Lower leg skin (tissue), 4 donors: ENCODE measurements around the gene TOP1. TPM values are rescaled to one million over a fixed set of nuclear protein-coding genes. Genes with fewer than 3 reads are reported as not detected.

Source experiments
- DNase-seq, 2 donors: peaks; one replicate each; pipeline ENCODE4 v3.0.0-alpha.2; 2019; ENCODE audit warnings: low spot score in 2 of 2
- H3K4me3 ChIP-seq: fragments of 200-600 bp; sonication (generic); 2 replicates; pipeline ENCODE4 v1.5.1; 2017; ENCODE audit warnings: mild to moderate bottlenecking, low read depth; ENCODE audit not compliant: poor library complexity, severe bottlenecking
- CTCF ChIP-seq, 3 donors: fragments of 450-650 bp; IDR thresholded peaks; one replicate each; pipeline ENCODE4 v1.5.1; 2016; ENCODE audit warnings: antibody characterized with exemption in 3 of 3, mild to moderate bottlenecking in 3 of 3, moderate library complexity in 2 of 3
- POLR2A ChIP-seq, 2 donors: fragments of 450-650 bp; IDR thresholded peaks; one replicate each; pipeline ENCODE4 v1.6.1; 2016 to 2017; ENCODE audit warnings: antibody characterized with exemption in 2 of 2, mild to moderate bottlenecking in 1 of 2, moderate library complexity in 1 of 2
- WGBS, 2 donors: methylation state at CpG; one replicate each; pipeline ENCODE4 v1.1.5; 2018; 5-methylcytosine and 5-hydroxymethylcytosine counted together
- intact Hi-C: fragments of 100-400 bp; cut with DNase I; formaldehyde crosslinking; loops from one replicate; pipeline ENCODE4 v1.15.0; 2023; ENCODE audit warnings: low total_unique reads
- total RNA-seq, 4 donors: library from RNA; depleted of rRNA; stranded (reverse); fragments of >200 nt; gene quantifications; one replicate each; pipeline ENCODE4 v1.1.0, GENCODE V29; 2016

The TOP1 gene
- total RNA-seq, 4 donors from 2014 or later: 29.8 to 37.1 (median 31.9) TPM

- no peak for DNase-seq
- intact Hi-C loops: loop anchor here (5.0 kb wide), 1 partner anchor 102 kb away; no protein-coding TSS in a partner anchor
- H3K4me3 ChIP-seq: no peak overlapping the region
- no peak for TF ChIP-seq POLR2A (IDR thresholded peaks at IDR 0.05)
- no peak for TF ChIP-seq CTCF (IDR thresholded peaks at IDR 0.05)
- WGBS, 2 donors: 95 to 98% methylated on average over 2 of the region's 2 CpGs
Observed at GRCh38 chr20:41094353-41095055, 65.9 kb downstream of the TOP1 start.

DNA sequence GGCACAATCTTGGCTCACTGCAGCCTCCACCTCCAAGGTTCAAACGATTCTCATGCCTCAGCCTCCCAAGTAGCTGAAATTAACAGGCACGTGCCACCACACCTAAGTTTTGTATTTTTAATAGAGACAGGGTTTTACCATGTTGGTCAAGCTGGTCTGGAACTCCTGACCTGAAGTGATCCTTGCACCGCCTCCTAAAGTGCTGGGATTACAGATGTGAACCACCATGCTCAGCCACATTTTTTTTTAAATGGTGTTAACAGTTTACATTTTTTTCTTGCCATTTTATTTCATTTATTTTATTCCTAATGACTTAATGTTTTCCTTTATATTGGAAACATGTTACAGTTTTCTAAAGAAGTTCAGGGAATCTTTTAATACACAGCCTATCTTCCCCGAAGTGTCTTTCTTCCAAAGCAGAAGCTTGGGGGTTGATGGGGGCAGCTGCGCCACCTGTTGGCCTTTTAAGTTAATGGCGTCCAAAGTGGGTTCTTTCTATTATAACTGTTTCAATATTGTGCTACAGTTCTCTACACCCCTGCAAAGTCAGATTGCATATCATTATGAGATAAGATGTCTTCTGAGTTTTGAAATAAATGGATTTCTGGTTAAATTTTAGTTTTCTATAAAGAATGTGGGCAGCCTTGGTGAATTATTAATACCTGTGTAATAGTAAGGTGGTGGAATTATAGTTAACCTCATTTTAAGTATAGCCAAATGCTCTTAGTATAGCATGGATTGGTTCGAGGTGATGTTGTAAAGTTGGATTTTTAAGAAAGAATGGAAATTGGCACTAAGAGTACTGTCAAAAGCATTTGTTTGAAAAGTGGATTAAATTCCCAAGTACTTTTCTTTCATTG, 66.7 kb downstream of the TOP1 start:
- 46 to 49% methylated on average over 7 of the region's 7 CpGs for WGBS, 2 donors
- no peak for TF ChIP-seq POLR2A (IDR thresholded peaks at IDR 0.05)
- TF ChIP-seq CTCF (IDR thresholded peaks at IDR 0.05): peak in 1 of 3 donors; percentile 53
- intact Hi-C loops: no loop called here
- H3K4me3 ChIP-seq: no peak overlapping the region
- peak in 1 of 2 donors; percentile 90 for DNase-seq

GRCh38 chr20:41098703-41099250, 70.2 kb downstream of the TOP1 start:
- WGBS, 2 donors: 79% methylated on average over 4 of the region's 4 CpGs
- no peak for TF ChIP-seq CTCF (IDR thresholded peaks at IDR 0.05)
- no peak for DNase-seq
- intact Hi-C loops: no loop called here
- no peak overlapping the region for H3K4me3 ChIP-seq

DNA sequence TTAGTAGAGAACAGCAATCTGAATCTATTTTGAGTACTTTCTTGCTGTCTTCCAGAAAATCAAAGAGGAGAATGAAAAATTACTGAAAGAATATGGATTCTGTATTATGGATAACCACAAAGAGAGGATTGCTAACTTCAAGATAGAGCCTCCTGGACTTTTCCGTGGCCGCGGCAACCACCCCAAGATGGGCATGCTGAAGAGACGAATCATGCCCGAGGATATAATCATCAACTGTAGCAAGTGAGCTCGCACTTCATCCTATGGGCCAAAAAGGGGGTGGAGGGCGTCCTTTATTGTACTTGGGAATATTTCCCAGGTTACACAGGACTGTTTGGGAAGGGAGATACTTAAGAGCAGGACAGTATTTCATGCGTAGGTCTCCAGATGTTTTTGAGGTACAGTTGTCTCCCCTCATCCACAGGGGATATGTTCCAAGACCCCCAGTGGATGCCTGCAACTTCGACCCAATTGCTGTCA, 71.4 kb downstream of the TOP1 start:
- intact Hi-C loops: no loop called here
- TF ChIP-seq POLR2A (IDR thresholded peaks at IDR 0.05) (no peak), CTCF (IDR thresholded peaks at IDR 0.05) (no peak)
- WGBS, 2 donors: 91 to 94% methylated on average over 9 of the region's 9 CpGs
- no peak for DNase-seq
- H3K4me3 ChIP-seq: no peak overlapping the region

DNA sequence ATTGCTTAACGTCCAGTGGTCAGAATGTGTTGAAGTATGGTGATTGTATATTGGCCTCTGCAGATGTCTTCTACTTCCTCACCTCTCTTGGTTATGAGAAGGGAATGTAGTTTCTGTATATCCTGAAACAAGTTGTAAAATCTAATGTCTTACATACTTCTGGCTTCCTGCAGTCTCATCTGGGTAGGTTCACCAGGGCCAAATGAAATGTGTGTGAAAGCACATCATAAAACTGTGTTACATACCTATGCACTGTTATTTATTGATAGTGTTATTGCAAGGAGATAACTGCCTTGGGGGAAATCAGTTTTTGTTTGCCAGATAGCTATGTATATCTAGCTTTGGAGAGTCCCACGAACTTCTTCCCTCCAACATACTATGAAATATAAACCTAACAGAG, 73.0 kb downstream of the TOP1 start:
- WGBS, 2 donors: 89 to 90% methylated on average over 2 of the region's 2 CpGs
- no peak for TF ChIP-seq POLR2A (IDR thresholded peaks at IDR 0.05)
- no peak for TF ChIP-seq CTCF (IDR thresholded peaks at IDR 0.05)
- intact Hi-C loops: no loop called here
- no peak for DNase-seq
- H3K4me3 ChIP-seq: no peak overlapping the region
